Measurements from ENCODE around the gene SLC24A3. TPM values are rescaled to one million over a fixed set of nuclear protein-coding genes. Genes with fewer than 3 reads are reported as not detected.

The SLC24A3 gene
- total RNA-seq, 1 experiment from 2014 or later, result not detected

DNA sequence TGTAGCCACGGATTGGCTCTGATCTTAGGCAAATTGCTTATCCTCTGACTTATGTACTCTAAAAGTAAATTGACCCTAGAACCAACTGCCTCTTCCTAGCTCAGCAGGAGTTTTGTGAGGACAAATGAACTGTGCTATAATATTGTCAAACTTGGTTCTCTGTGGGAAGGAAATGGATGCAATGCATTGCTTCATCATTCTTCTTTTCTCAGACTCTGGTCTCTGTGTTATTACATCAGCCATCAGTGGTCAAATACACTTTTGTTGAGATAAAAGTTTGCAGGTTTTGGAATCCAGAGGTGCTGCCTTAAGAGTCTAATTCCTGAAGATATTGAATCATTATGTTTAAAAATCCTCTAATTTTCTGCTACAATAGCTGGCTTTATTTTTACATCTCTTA lies 64.9 kb downstream of the SLC24A3 start:
- Histone ChIP-seq H3K9me3 (ENCODE audit: control insufficient read depth, insufficient read depth, low read depth, low read length) (no peaks in the 10 kb centered on the region), H3K4me3 (ENCODE audit: low read depth in 2 of 2, low read length in 2 of 2) (no peak overlapping the region), H3K4me1 (ENCODE audit: control insufficient read depth, insufficient read depth, low read length) (no peaks in the 10 kb centered on the region), H3K36me3 (ENCODE audit: control insufficient read depth, insufficient read depth, low read length) (no peaks in the 10 kb centered on the region), H3K27ac (ENCODE audit: low read length) (no peak overlapping the region), H3K27me3 (ENCODE audit: control insufficient read depth, insufficient read depth, low read length) (peaks cover 5% of the 10 kb centered on the region; the same call in 1 of the 2 replicates)
- ChIA-PET POLR2A (no interaction called here), CTCF (no interaction called here)
- no peak for DNase-seq (ENCODE audit: low read depth, low spot score)
- in situ Hi-C loops (cut with HindIII; ENCODE audit: low pct_unique_long_range_greater_than_20kb, low sequenced_read_pairs), result no loop called here
- TF ChIP-seq TCF7L2 (IDR thresholded peaks at IDR 0.05; ENCODE audit: low read depth, low read length) (no peak), SIN3A (IDR thresholded peaks at IDR 0.05; ENCODE audit: borderline replicate concordance, insufficient read depth, low read depth, low read length) (no peak), POLR2AphosphoS5 (IDR thresholded peaks at IDR 0.05; ENCODE audit: low read depth, low read length) (no peak)
- TF ChIP-seq, protein P1, sequence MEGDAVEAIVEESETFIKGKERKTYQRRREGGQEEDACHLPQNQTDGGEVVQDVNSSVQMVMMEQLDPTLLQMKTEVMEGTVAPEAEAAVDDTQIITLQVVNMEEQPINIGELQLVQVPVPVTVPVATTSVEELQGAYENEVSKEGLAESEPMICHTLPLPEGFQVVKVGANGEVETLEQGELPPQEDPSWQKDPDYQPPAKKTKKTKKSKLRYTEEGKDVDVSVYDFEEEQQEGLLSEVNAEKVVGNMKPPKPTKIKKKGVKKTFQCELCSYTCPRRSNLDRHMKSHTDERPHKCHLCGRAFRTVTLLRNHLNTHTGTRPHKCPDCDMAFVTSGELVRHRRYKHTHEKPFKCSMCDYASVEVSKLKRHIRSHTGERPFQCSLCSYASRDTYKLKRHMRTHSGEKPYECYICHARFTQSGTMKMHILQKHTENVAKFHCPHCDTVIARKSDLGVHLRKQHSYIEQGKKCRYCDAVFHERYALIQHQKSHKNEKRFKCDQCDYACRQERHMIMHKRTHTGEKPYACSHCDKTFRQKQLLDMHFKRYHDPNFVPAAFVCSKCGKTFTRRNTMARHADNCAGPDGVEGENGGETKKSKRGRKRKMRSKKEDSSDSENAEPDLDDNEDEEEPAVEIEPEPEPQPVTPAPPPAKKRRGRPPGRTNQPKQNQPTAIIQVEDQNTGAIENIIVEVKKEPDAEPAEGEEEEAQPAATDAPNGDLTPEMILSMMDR (IDR thresholded peaks at IDR 0.05), result no peak
- TF ChIP-seq, protein P2, sequence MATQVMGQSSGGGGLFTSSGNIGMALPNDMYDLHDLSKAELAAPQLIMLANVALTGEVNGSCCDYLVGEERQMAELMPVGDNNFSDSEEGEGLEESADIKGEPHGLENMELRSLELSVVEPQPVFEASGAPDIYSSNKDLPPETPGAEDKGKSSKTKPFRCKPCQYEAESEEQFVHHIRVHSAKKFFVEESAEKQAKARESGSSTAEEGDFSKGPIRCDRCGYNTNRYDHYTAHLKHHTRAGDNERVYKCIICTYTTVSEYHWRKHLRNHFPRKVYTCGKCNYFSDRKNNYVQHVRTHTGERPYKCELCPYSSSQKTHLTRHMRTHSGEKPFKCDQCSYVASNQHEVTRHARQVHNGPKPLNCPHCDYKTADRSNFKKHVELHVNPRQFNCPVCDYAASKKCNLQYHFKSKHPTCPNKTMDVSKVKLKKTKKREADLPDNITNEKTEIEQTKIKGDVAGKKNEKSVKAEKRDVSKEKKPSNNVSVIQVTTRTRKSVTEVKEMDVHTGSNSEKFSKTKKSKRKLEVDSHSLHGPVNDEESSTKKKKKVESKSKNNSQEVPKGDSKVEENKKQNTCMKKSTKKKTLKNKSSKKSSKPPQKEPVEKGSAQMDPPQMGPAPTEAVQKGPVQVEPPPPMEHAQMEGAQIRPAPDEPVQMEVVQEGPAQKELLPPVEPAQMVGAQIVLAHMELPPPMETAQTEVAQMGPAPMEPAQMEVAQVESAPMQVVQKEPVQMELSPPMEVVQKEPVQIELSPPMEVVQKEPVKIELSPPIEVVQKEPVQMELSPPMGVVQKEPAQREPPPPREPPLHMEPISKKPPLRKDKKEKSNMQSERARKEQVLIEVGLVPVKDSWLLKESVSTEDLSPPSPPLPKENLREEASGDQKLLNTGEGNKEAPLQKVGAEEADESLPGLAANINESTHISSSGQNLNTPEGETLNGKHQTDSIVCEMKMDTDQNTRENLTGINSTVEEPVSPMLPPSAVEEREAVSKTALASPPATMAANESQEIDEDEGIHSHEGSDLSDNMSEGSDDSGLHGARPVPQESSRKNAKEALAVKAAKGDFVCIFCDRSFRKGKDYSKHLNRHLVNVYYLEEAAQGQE (IDR thresholded peaks at IDR 0.05; ENCODE audit: insufficient read depth in 1 of 2, low read depth in 2 of 2, low read length in 1 of 2), result no peak
- BruUV-seq (replicated peaks), result no TSS peak
- no peak for ATAC-seq
- intact Hi-C loops (cut with micrococcal nuclease; ENCODE audit: unreplicated experiment), result no loop called here

DNA sequence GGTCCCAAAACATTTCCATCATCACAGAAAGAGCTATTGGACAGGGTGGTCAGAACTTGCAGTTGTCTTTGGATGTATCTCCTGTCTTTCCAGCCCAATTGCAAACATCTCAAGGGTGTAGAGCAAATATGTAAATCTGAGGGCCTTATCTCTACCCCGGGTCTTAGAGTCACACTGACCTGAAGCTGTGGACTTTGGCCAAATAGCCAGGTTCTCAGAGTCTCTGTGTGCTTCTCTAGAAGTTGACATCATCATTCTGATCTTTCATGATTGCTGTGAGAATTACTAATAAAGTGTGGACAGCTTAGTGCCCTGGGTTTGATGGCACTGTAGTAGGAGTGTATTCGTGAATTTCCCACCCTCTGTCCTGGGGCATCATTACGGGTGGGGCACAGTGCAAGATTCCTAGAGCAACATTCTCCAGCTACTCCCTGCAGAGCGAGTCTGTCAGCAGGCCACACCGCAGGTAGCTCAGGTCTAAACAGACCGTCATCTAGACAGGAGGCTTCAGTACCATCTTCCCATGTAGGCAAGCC lies 71.1 kb downstream of the SLC24A3 start:
- Histone ChIP-seq H3K27ac (ENCODE audit: low read length) (no peak overlapping the region), H3K36me3 (ENCODE audit: control insufficient read depth, insufficient read depth, low read length) (no peaks in the 10 kb centered on the region), H3K4me3 (ENCODE audit: low read depth in 2 of 2, low read length in 2 of 2) (no peak overlapping the region), H3K9me3 (ENCODE audit: control insufficient read depth, insufficient read depth, low read depth, low read length) (no peaks in the 10 kb centered on the region), H3K4me1 (ENCODE audit: control insufficient read depth, insufficient read depth, low read length) (no peaks in the 10 kb centered on the region), H3K27me3 (ENCODE audit: control insufficient read depth, insufficient read depth, low read length) (peaks cover 3% of the 10 kb centered on the region; the same call in 1 of the 2 replicates)
- DNase-seq (ENCODE audit: low read depth, low spot score) (no peak), ATAC-seq (no peak)
- in situ Hi-C loops (cut with HindIII; ENCODE audit: low pct_unique_long_range_greater_than_20kb, low sequenced_read_pairs) (no loop called here), intact Hi-C loops (cut with micrococcal nuclease; ENCODE audit: unreplicated experiment) (no loop called here)
- BruUV-seq (replicated peaks), result no TSS peak
- ChIA-PET CTCF (no interaction called here), POLR2A (no interaction called here)
- TF ChIP-seq TCF7L2 (IDR thresholded peaks at IDR 0.05; ENCODE audit: low read depth, low read length) (no peak), POLR2AphosphoS5 (IDR thresholded peaks at IDR 0.05; ENCODE audit: low read depth, low read length) (no peak), SIN3A (IDR thresholded peaks at IDR 0.05; ENCODE audit: borderline replicate concordance, insufficient read depth, low read depth, low read length) (no peak)
- TF ChIP-seq, protein P1 (IDR thresholded peaks at IDR 0.05), result no peak
- TF ChIP-seq, protein P2 (IDR thresholded peaks at IDR 0.05; ENCODE audit: insufficient read depth in 1 of 2, low read depth in 2 of 2, low read length in 1 of 2), result no peak

All from Panc1 (cell line).